ENCODE measurements around the gene CISH.

The CISH gene, protein sequence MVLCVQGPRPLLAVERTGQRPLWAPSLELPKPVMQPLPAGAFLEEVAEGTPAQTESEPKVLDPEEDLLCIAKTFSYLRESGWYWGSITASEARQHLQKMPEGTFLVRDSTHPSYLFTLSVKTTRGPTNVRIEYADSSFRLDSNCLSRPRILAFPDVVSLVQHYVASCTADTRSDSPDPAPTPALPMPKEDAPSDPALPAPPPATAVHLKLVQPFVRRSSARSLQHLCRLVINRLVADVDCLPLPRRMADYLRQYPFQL

DNA sequence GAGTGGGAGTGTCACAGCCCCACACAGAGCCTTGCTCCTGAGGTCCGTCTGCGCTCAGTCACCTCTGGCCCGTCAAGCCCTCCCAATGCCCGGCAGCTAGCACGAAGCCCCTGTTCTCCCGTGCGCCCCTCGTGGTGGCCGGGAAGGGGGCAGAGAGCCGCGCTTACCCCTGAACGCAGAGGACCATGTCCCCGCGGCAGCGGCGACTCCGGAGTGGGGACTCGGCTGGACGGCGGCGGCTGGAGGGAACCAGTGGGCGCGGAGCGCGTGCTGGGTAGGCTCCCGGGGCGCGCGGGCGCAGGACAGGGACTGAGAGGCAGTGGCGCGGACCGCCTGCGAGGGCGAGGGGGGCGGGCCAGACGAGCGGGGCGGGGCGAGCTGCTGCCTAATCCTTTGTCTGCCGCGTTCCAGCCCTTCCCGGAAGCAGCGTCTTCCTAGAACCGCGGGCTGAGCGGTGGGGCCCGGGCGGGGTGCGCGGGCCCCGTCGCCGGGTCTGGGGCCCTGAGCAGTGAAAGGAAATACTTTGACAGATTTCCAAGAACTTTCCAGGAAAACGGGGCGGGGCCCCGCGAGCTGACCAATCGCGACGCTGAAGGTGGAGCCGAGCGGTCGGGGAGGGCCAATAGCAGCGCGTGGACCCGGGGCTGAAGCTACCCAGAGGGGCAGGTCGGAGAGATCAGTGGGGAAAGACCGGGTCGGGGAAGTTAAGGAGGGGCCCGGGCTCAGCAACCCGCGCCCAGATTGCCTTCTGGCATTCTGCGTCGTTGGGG is at the start of gene CISH:
Gene CISH, minus strand, starts transcription at position 311 of the 770 bp plus-strand sequence. Its CDS starts 124 bp downstream, at position 187.
- peak within 1 kb of the TSS; percentile 70 for H3K27ac ChIP-seq
- TF ChIP-seq, protein P1, sequence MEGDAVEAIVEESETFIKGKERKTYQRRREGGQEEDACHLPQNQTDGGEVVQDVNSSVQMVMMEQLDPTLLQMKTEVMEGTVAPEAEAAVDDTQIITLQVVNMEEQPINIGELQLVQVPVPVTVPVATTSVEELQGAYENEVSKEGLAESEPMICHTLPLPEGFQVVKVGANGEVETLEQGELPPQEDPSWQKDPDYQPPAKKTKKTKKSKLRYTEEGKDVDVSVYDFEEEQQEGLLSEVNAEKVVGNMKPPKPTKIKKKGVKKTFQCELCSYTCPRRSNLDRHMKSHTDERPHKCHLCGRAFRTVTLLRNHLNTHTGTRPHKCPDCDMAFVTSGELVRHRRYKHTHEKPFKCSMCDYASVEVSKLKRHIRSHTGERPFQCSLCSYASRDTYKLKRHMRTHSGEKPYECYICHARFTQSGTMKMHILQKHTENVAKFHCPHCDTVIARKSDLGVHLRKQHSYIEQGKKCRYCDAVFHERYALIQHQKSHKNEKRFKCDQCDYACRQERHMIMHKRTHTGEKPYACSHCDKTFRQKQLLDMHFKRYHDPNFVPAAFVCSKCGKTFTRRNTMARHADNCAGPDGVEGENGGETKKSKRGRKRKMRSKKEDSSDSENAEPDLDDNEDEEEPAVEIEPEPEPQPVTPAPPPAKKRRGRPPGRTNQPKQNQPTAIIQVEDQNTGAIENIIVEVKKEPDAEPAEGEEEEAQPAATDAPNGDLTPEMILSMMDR (conservative IDR thresholded peaks at IDR 0.05), result no peak; the same call in 1 of the 2 replicates
- no peak for TF ChIP-seq ZFX (IDR thresholded peaks at IDR 0.05)

DNA sequence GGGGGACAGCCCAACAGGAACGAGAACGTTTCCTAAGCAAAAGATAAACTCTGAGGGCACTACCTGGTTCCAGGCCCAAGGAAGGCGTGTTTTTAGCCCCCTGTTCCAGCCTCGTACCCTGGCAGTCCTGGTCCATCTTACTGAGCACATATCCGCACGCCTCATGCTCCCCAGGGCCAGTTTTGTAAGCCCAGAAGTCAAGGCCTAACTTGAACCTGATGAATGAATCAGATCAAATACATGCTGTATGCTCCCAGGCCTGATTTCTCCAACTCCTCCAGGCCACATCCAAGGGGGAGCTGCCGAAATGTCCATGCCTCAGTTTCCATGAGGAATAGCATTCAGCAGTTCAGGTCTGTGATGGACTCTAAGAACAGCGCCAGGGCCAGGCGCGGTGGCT is 48.8 kb upstream of the CISH start:
- no peak overlapping the region for H3K27ac ChIP-seq
- TF ChIP-seq ZFX (IDR thresholded peaks at IDR 0.05), result no peak
- TF ChIP-seq, protein P1 (conservative IDR thresholded peaks at IDR 0.05), result no peak

DNA sequence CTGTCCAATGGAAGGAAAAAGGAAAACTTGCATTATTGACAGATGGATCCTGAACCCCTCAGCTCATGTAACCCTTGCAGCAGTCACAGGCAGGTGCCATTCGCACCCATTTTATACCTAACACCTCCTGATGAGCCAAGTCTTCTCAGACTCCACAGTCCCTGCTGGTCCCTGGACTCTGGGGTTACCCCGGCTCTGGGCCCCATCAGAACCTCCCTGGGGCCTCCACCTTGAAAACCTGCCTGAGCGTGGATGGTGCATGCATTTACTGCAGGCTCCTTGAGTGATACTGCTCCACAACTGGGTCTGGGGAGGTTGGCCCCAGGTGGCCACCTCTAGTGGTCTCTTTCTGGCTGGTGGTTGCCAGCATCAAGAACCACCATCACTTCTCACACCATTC is 47.3 kb upstream of the CISH start:
- TF ChIP-seq, protein P1 (conservative IDR thresholded peaks at IDR 0.05), result no peak
- no peak for TF ChIP-seq ZFX (IDR thresholded peaks at IDR 0.05)
- H3K27ac ChIP-seq, result no peak overlapping the region

DNA sequence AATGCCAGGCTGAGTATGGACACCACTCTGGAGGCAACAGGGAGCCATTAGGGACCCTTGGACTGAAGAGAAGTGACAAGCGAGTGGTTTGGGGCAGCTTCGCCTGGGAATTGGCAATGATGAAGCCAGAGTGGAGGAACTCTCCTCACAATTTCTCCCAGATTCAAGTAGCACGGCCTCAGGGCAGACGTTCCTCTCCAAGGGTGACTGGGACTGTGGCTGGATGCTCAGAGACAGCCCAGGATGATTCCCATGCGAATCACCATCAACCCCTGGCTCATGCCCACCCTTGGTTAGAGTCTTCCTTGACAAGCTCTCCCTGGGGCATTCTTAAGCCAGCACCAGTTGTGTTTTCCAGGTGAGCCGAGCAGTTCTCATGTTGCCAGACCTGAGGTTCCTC is 46.8 kb upstream of the CISH start:
- no peak overlapping the region for H3K27ac ChIP-seq
- TF ChIP-seq ZFX (IDR thresholded peaks at IDR 0.05), result no peak
- TF ChIP-seq, protein P1 (conservative IDR thresholded peaks at IDR 0.05), result no peak

DNA sequence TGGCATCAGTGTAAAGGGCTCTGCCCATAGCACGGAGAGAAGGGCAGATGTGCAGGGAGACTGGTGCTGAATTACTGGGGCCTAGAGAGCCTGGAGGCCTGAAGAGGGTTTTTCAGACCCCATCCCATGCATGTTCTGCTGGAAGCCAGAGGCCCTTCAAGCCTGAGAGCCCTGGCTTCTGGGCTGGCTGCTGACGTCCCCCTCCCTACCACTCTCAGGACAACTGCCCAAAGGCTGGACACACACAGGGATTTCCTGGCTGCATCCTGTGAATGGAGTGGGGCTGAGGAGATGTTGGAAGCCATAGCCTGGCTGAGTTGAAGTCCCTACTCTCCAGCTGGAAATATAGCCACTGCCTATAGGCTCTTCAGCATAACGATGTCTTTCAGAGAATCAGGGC is 46.2 kb upstream of the CISH start:
- H3K27ac ChIP-seq, result no peak overlapping the region
- no peak for TF ChIP-seq ZFX (IDR thresholded peaks at IDR 0.05)
- TF ChIP-seq, protein P1 (conservative IDR thresholded peaks at IDR 0.05), result no peak

DNA sequence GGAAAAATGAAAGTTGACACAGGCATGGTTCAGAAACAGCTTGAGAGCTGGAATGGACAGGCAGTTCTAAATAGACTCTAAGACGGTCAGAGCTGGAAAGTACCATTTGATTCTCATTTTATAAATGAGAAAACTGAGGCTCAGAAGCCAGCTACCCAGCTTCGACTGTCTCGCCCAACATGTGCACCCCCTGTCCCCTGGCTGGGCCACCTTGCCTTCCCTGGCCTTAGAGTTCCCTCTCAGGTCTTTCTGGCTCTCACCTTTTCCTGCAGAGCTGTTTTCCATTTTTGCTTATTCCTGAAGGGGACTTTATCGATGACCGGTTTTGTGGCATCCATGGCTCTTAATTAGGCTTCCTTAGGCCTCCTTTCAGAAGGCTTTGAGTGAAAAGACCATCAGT is 45.8 kb upstream of the CISH start:
- no peak overlapping the region for H3K27ac ChIP-seq
- TF ChIP-seq, protein P1 (conservative IDR thresholded peaks at IDR 0.05), result no peak
- TF ChIP-seq ZFX (IDR thresholded peaks at IDR 0.05), result no peak
